Liver (tissue), 9 donors: ENCODE results near the gene ING3. TPM values are rescaled to one million over a fixed set of nuclear protein-coding genes. Genes with fewer than 3 reads are reported as not detected.

Experiments
- DNase-seq: peaks from one replicate; pipeline ENCODE4 v3.0.0-alpha.2; 2017; ENCODE audit warnings: low spot score
- H3K27ac ChIP-seq, 2 donors: one replicate each; pipeline ENCODE4 v1.7.0; 2013; ENCODE audit warnings: inconsistent platforms in 2 of 2, low read length in 2 of 2, control low read depth in 1 of 2, low read depth in 1 of 2, mild to moderate bottlenecking in 1 of 2
- H3K27me3 ChIP-seq, 4 donors: one replicate each; pipeline versions ENCODE4 v1.6.1 to v1.7.0; 2013; ENCODE audit warnings: low read length in 3 of 4, inconsistent platforms in 1 of 4, mild to moderate bottlenecking in 1 of 4, moderate library complexity in 1 of 4; ENCODE audit not compliant: control insufficient read depth in 4 of 4, insufficient read depth in 4 of 4
- H3K36me3 ChIP-seq, 4 donors: one replicate each; pipeline versions ENCODE4 v1.6.1 to v1.7.0; 2013; ENCODE audit warnings: low read length in 3 of 4, mild to moderate bottlenecking in 3 of 4, low read depth in 1 of 4, moderate library complexity in 1 of 4; ENCODE audit not compliant: control insufficient read depth in 4 of 4, insufficient read depth in 3 of 4
- H3K4me1 ChIP-seq, 4 donors: one replicate each; pipeline versions ENCODE4 v1.6.1 to v1.7.0; 2013; ENCODE audit warnings: low read length in 3 of 4, mild to moderate bottlenecking in 3 of 4, moderate library complexity in 1 of 4; ENCODE audit not compliant: control insufficient read depth in 4 of 4, insufficient read depth in 4 of 4
- H3K4me3 ChIP-seq, 3 donors: one replicate each; pipeline versions ENCODE4 v1.6.1 to v1.7.0; 2013; ENCODE audit warnings: low read length in 3 of 3, control low read depth in 1 of 3, low read depth in 1 of 3, mild to moderate bottlenecking in 1 of 3
- H3K9ac ChIP-seq, 2 donors: one replicate each; pipeline ENCODE4 v1.7.0; 2013; ENCODE audit warnings: low read length in 2 of 2, mild to moderate bottlenecking in 2 of 2, moderate library complexity in 2 of 2, control low read depth in 1 of 2, low read depth in 1 of 2
- H3K9me3 ChIP-seq, 4 donors: one replicate each; pipeline versions ENCODE4 v1.6.1 to v1.7.0; 2013; ENCODE audit warnings: low read length in 3 of 4; ENCODE audit not compliant: control insufficient read depth in 4 of 4
- ATF3 ChIP-seq: IDR thresholded peaks from 2 replicates; pipeline ENCODE4 v1.6.1; 2016; ENCODE audit warnings: antibody characterized with exemption
- CTCF ChIP-seq: fragments of 150-350 bp; IDR thresholded peaks from 2 replicates; pipeline ENCODE4 v1.5.1; 2017; ENCODE audit warnings: improper control_type of control experiment, low read depth, low read length; ENCODE audit not compliant: missing input control
- EGR1 ChIP-seq, 2 donors: IDR thresholded peaks; 2 replicates each; pipeline ENCODE4 v1.6.1; 2016 to 2018; ENCODE audit warnings: antibody characterized with exemption in 2 of 2, low read depth in 2 of 2
- FOXA1 ChIP-seq: IDR thresholded peaks from 2 replicates; pipeline ENCODE4 v1.6.1; 2016; ENCODE audit warnings: antibody characterized with exemption
- FOXA2 ChIP-seq: IDR thresholded peaks from 2 replicates; pipeline ENCODE4 v1.6.1; 2016; ENCODE audit warnings: antibody characterized with exemption
- HNF4A ChIP-seq, 2 donors: conservative IDR thresholded peaks; 2 replicates each; pipeline ENCODE4 v1.6.1; 2016; ENCODE audit warnings: antibody characterized with exemption in 2 of 2, mild to moderate bottlenecking in 2 of 2
- HNF4G ChIP-seq: IDR thresholded peaks from 2 replicates; pipeline ENCODE4 v1.6.1; 2016; ENCODE audit warnings: antibody characterized with exemption
- MAX ChIP-seq: IDR thresholded peaks from 2 replicates; pipeline ENCODE4 v1.6.1; 2016; ENCODE audit warnings: antibody characterized with exemption
- NR2F2 ChIP-seq: IDR thresholded peaks from 2 replicates; pipeline ENCODE4 v1.6.1; 2016; ENCODE audit warnings: antibody characterized with exemption
- RAD21 ChIP-seq, 2 donors: IDR thresholded peaks; 2 replicates each; pipeline ENCODE4 v1.6.1; 2016; ENCODE audit warnings: antibody characterized with exemption in 2 of 2, mild to moderate bottlenecking in 2 of 2
- REST ChIP-seq: IDR thresholded peaks from 2 replicates; pipeline ENCODE4 v1.6.1; 2016; ENCODE audit warnings: antibody characterized with exemption, mild to moderate bottlenecking
- SP1 ChIP-seq: IDR thresholded peaks from 2 replicates; pipeline ENCODE4 v1.6.1; 2018; ENCODE audit warnings: antibody characterized with exemption, mild to moderate bottlenecking
- TAF1 ChIP-seq: conservative IDR thresholded peaks from 2 replicates; pipeline ENCODE4 v1.6.1; 2016; ENCODE audit warnings: antibody characterized with exemption, mild to moderate bottlenecking
- YY1 ChIP-seq: IDR thresholded peaks from 2 replicates; pipeline ENCODE4 v1.6.1; 2016; ENCODE audit warnings: antibody characterized with exemption, mild to moderate bottlenecking
- ZBTB33 ChIP-seq: IDR thresholded peaks from 2 replicates; pipeline ENCODE4 v1.6.1; 2016; ENCODE audit warnings: antibody characterized with exemption
- polyA plus RNA-seq, 2 donors: library from polyadenylated mRNA; stranded (reverse) in 1 of 2; unstranded in 1 of 2; fragments of 200-250 nt in 1 of 2; fragments of >200 nt in 1 of 2; fragmentation: Nextera tagmentation in 1 of 2; extraction: Ambion mirVana in 1 of 2; gene quantifications; one replicate each; pipeline versions ENCODE4 v1.2.1 to v1.2.3, GENCODE V29; 2013 to 2015
- total RNA-seq, 2 donors: library from RNA; depleted of rRNA; stranded (reverse); fragments of >200 nt; gene quantifications; one replicate each; pipeline ENCODE4 v1.2.3, GENCODE V29; 2014
- donor health status: healthy.
- donor health status: healthy.
- donor health status: healthy.
- donor health status: healthy.
- donor health status: healthy.

The ING3 gene
- total and polyA plus RNA-seq, 4 donors, result 3.8 to 14.0 (median 10.9) TPM

GRCh38 chr7:120916538-120916937 lies 34.0 kb upstream of the ING3 start (continued):
- TF ChIP-seq REST (no peak), HNF4G (no peak), HNF4A (conservative IDR thresholded peaks at IDR 0.05) (no peak), TAF1 (no peak)

- H3K27me3 ChIP-seq, result no peaks in the 10 kb centered on the region
- no peaks in the 10 kb centered on the region for H3K36me3 ChIP-seq
- no peak overlapping the region for H3K9ac ChIP-seq
- TF ChIP-seq SP1, result no peak
- no peak for TF ChIP-seq ZBTB33
- TF ChIP-seq YY1, result no peak
- no peak for TF ChIP-seq TAF1
- TF ChIP-seq REST, result no peak
- TF ChIP-seq HNF4A (conservative IDR thresholded peaks at IDR 0.05), result no peak
- no peak for TF ChIP-seq ATF3
- TF ChIP-seq FOXA2, result no peak
- TF ChIP-seq CTCF, result no peak
- TF ChIP-seq NR2F2, result no peak
- no peak for TF ChIP-seq EGR1 (IDR thresholded peaks at IDR 0.05; ENCODE audit: low read depth in 2 of 2)
- TF ChIP-seq MAX, result no peak
- TF ChIP-seq FOXA1, result no peak
- no peak for TF ChIP-seq RAD21 (IDR thresholded peaks at IDR 0.05)
- H3K4me3 ChIP-seq, result no peak overlapping the region
- no peak for DNase-seq
- H3K4me1 ChIP-seq, result no peaks in the 10 kb centered on the region
- H3K9me3 ChIP-seq, result no peaks in the 10 kb centered on the region
- no peak overlapping the region for H3K27ac ChIP-seq
These were observed 31.1 kb upstream of the ING3 start for GRCh38 chr7:120919466-120919865.
